ENCODE measurements around the gene KRT35. TPM values are rescaled to one million over a fixed set of nuclear protein-coding genes. Genes with fewer than 3 reads are reported as not detected.

The KRT35 gene
- total RNA-seq, 1 donor from 2014 or later, result not detected

GRCh38 chr17:41484920-41485904 is 4.3 kb upstream of the KRT35 start:
- no peak overlapping the region for H3K4me3 Mint-ChIP-seq (ENCODE audit: unreplicated experiment)
- no peaks in the 10 kb centered on the region for H4K20me1 ChIP-seq (ENCODE audit: insufficient read depth, low read length)
- H2AFZ ChIP-seq (ENCODE audit: low read depth, low read length), result no peak overlapping the region
- H3K4me1 ChIP-seq (ENCODE audit: insufficient read depth, low read length), result no peaks in the 10 kb centered on the region
- no peak overlapping the region for H3K4me2 ChIP-seq (ENCODE audit: low read length)
- H3K27ac ChIP-seq (ENCODE audit: low read depth, low read length), result no peak overlapping the region
- H3K9me3 Mint-ChIP-seq (ENCODE audit: unreplicated experiment), result no peaks in the 10 kb centered on the region
- H3K27me3 Mint-ChIP-seq (ENCODE audit: low read depth, unreplicated experiment), result peaks cover 60% of the 10 kb centered on the region
- no peak for DNase-seq (ENCODE audit: low read depth)
- H3K27ac Mint-ChIP-seq (ENCODE audit: unreplicated experiment), result no peak overlapping the region
- H3K9ac ChIP-seq (ENCODE audit: low read length), result no peak overlapping the region
- no peaks in the 10 kb centered on the region for H3K9me3 ChIP-seq (ENCODE audit: insufficient read depth, low read depth, low read length)
- peaks cover 2% of the 10 kb centered on the region for H3K36me3 Mint-ChIP-seq (ENCODE audit: low read depth, unreplicated experiment)
- no peaks in the 10 kb centered on the region for H3K4me1 Mint-ChIP-seq (ENCODE audit: low read depth, unreplicated experiment)
- no peak overlapping the region for H3K4me3 ChIP-seq (ENCODE audit: insufficient read depth, low read depth, low read length)
- no peaks in the 10 kb centered on the region for H3K79me2 ChIP-seq (ENCODE audit: insufficient read depth, low read length)
- peaks cover 3% of the 10 kb centered on the region for H3K27me3 ChIP-seq (ENCODE audit: insufficient read depth, low read length)
- TF ChIP-seq CTCF (IDR thresholded peaks at IDR 0.05; ENCODE audit: insufficient read depth, low read depth, low read length) (no peak), EZH2 (IDR thresholded peaks at IDR 0.05; ENCODE audit: insufficient read depth, low read length) (no peak)
- H3K36me3 ChIP-seq (ENCODE audit: insufficient read depth, low read length), result no peaks in the 10 kb centered on the region
- no peak for FAIRE-seq

- H3K36me3 Mint-ChIP-seq (ENCODE audit: low read depth, unreplicated experiment), result peaks cover 2% of the 10 kb centered on the region
- H3K4me3 ChIP-seq (ENCODE audit: insufficient read depth, low read depth, low read length), result no peak overlapping the region
- no peak for DNase-seq (ENCODE audit: low read depth)
- no peaks in the 10 kb centered on the region for H3K9me3 Mint-ChIP-seq (ENCODE audit: unreplicated experiment)
- H4K20me1 ChIP-seq (ENCODE audit: insufficient read depth, low read length), result no peaks in the 10 kb centered on the region
- peaks cover 56% of the 10 kb centered on the region for H3K27me3 Mint-ChIP-seq (ENCODE audit: low read depth, unreplicated experiment)
- H3K4me1 Mint-ChIP-seq (ENCODE audit: low read depth, unreplicated experiment), result no peaks in the 10 kb centered on the region
- no peak overlapping the region for H3K9ac ChIP-seq (ENCODE audit: low read length)
- TF ChIP-seq EZH2 (IDR thresholded peaks at IDR 0.05; ENCODE audit: insufficient read depth, low read length) (no peak), CTCF (IDR thresholded peaks at IDR 0.05; ENCODE audit: insufficient read depth, low read depth, low read length) (no peak)
- H3K79me2 ChIP-seq (ENCODE audit: insufficient read depth, low read length), result no peaks in the 10 kb centered on the region
- H2AFZ ChIP-seq (ENCODE audit: low read depth, low read length), result no peak overlapping the region
- H3K27ac ChIP-seq (ENCODE audit: low read depth, low read length), result no peak overlapping the region
- no peak overlapping the region for H3K4me2 ChIP-seq (ENCODE audit: low read length)
- H3K4me3 Mint-ChIP-seq (ENCODE audit: unreplicated experiment), result no peak overlapping the region
- peaks cover 3% of the 10 kb centered on the region for H3K27me3 ChIP-seq (ENCODE audit: insufficient read depth, low read length)
- H3K4me1 ChIP-seq (ENCODE audit: insufficient read depth, low read length), result no peaks in the 10 kb centered on the region
- H3K9me3 ChIP-seq (ENCODE audit: insufficient read depth, low read depth, low read length), result no peaks in the 10 kb centered on the region
- H3K27ac Mint-ChIP-seq (ENCODE audit: unreplicated experiment), result no peak overlapping the region
- no peak for FAIRE-seq
- no peaks in the 10 kb centered on the region for H3K36me3 ChIP-seq (ENCODE audit: insufficient read depth, low read length)
Observed at GRCh38 chr17:41483991-41484826, 3.3 kb upstream of the KRT35 start.

Measured in astrocyte (in vitro differentiated cells and primary cell).